DOHH2 (cell line): ENCODE data around the gene DHRS1.

Source experiments
- EZH2phosphoT487 ChIP-seq: fragments of 200-600 bp; sonication (generic); IDR thresholded peaks from 2 replicates; pipeline ENCODE4 v1.6.1; 2017; ENCODE audit warnings: borderline replicate concordance, mild to moderate bottlenecking, antibody characterized with exemption, low read length, moderate library complexity, mixed read lengths
- TF ChIP-seq, protein P1 (sequence below): fragments of 200-600 bp; sonication (generic); IDR thresholded peaks from one replicate; pipeline ENCODE4 v1.5.1; 2014; ENCODE audit warnings: antibody characterized with exemption, mild to moderate bottlenecking, low read depth, low read length; ENCODE audit not compliant: poor library complexity, severe bottlenecking

DNA sequence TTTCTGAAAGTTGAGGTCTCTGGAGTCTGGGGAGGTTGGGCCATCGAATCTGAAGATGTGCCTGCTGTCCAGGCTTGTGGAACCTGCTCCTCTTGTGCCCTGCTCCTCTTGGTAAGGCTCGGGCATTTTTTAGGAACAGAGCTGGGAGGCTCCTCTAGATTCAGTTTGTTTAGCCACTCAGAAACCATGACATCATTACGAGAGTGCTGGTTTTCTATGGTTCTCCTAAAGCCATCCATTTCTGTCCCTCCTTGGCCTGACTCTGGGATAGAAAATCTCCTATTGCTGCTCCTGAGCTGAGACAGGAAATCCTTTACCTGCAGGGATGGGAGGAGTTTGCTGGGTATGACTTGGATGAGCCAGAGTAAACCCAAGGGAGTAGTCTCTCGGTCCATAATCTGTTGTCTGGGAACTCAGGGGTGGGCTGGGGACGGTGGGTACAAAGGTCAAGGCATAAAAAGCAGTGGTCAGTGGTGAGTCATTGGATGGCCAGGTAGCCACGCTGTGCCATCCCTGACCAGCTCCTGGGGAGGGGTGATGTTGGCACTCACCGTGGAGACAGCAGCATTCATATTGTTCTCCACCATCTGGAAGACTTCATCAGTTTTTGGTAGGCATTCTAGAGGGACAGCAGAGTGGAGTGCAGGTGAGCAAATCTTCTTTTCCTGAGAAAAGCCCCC is 37.7 kb upstream of the DHRS1 start:
- TF ChIP-seq, protein P1, sequence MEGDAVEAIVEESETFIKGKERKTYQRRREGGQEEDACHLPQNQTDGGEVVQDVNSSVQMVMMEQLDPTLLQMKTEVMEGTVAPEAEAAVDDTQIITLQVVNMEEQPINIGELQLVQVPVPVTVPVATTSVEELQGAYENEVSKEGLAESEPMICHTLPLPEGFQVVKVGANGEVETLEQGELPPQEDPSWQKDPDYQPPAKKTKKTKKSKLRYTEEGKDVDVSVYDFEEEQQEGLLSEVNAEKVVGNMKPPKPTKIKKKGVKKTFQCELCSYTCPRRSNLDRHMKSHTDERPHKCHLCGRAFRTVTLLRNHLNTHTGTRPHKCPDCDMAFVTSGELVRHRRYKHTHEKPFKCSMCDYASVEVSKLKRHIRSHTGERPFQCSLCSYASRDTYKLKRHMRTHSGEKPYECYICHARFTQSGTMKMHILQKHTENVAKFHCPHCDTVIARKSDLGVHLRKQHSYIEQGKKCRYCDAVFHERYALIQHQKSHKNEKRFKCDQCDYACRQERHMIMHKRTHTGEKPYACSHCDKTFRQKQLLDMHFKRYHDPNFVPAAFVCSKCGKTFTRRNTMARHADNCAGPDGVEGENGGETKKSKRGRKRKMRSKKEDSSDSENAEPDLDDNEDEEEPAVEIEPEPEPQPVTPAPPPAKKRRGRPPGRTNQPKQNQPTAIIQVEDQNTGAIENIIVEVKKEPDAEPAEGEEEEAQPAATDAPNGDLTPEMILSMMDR: no peak
- TF ChIP-seq EZH2phosphoT487: no peak
